ENCODE results near the gene ZNF423.

DNA sequence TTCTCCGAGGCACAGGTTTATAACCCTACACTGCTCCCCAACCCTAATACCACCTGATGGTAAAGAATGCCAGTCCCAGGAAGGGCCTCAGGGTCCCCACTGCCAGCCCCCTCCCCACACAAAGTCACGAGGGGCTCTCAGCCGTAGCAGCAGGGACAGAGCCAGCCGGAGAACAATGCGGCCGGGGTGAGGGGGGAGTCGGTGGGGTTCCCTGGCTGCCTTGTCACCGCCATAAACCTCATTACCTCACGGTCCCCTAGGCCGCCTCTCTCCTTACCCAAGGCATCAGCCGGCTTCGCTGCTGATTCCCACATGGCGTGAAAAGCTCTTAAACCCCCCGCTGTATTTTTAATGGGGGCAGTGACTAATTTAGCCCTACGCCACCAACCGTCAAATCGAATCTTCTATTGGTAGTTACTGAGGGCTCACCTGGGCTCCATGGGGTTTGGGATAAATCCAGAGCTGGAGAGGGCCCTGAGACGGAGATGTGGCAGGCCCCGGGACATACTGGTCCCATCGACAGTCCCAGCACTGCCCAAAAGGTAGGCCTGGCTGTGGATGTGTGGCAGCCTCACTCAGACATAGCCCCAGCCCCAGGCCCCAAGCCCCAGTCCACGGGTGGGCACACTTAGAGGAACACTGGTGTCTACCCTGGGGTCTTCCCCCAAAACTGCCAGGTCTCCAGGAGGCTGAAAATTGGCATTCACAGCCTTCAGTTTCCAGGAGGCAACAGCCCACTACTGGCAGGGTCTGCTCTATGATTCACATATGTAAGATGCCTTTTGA lies 367.0 kb downstream of the ZNF423 start:
- TF ChIP-seq, protein P1, sequence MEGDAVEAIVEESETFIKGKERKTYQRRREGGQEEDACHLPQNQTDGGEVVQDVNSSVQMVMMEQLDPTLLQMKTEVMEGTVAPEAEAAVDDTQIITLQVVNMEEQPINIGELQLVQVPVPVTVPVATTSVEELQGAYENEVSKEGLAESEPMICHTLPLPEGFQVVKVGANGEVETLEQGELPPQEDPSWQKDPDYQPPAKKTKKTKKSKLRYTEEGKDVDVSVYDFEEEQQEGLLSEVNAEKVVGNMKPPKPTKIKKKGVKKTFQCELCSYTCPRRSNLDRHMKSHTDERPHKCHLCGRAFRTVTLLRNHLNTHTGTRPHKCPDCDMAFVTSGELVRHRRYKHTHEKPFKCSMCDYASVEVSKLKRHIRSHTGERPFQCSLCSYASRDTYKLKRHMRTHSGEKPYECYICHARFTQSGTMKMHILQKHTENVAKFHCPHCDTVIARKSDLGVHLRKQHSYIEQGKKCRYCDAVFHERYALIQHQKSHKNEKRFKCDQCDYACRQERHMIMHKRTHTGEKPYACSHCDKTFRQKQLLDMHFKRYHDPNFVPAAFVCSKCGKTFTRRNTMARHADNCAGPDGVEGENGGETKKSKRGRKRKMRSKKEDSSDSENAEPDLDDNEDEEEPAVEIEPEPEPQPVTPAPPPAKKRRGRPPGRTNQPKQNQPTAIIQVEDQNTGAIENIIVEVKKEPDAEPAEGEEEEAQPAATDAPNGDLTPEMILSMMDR (IDR thresholded peaks at IDR 0.05 in 8 of 11, conservative IDR thresholded peaks at IDR 0.05 in 3 of 11), result no peak
- TF ChIP-seq POLR2A (IDR thresholded peaks at IDR 0.05) (no peak), POLR2AphosphoS5 (IDR thresholded peaks at IDR 0.05) (no peak)
